ENCODE results near the gene UNC13B.

DNA sequence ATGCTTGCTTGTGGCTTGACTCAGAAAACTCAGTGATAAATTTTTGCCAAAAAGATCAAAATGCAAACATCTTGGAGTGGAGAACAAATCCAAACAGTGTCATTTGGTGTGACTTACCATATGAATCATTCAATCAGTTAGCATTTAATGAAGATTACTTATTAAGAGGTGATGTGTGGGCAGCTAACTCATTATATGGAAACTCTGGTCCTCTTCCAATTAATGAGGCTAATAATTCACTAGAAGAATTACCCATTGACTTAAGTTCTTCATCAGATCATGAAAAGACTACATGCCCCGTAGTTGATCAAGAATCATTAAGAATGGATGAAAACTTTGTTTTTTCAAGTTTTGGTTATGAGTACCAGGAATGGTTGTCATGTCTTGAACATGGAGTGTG lies 141.8 kb downstream of the UNC13B start:
- TF ChIP-seq ZNF274 (IDR thresholded peaks at IDR 0.05; ENCODE audit: low read depth, low read length): no peak
- no peak for TF ChIP-seq YY1 (IDR thresholded peaks at IDR 0.05; ENCODE audit: insufficient read depth, insufficient read length)
- no peak for TF ChIP-seq SUZ12 (IDR thresholded peaks at IDR 0.05; ENCODE audit: extremely low read depth, insufficient read depth, insufficient read length)
